Adrenal gland (tissue), 5 donors: ENCODE measurements around the gene LUC7L3.

Experiments
- CTCF ChIP-seq, 6 experiments: fragments of 450-650 bp in 4 of 6; fragments of 200-600 bp in 2 of 6; sonication (generic) in 1 of 6; IDR thresholded peaks; 1 replicate in 5 of 6; 2 replicates in 1 of 6; pipeline versions ENCODE4 v1.5.1 to v1.8.0; 2016 to 2021; ENCODE audit warnings: antibody characterized with exemption in 6 of 6, mild to moderate bottlenecking in 2 of 6, moderate library complexity in 1 of 6
- POLR2A ChIP-seq, 2 donors: fragments of 450-650 bp; IDR thresholded peaks; one replicate each; pipeline ENCODE4 v1.6.1; 2017; ENCODE audit warnings: antibody characterized with exemption in 2 of 2, mild to moderate bottlenecking in 2 of 2, moderate library complexity in 1 of 2
- donor health status: DM: no; HTN: no; CAD: no.

- TF ChIP-seq CTCF (IDR thresholded peaks at IDR 0.05) = no peak
- no peak for TF ChIP-seq POLR2A (IDR thresholded peaks at IDR 0.05)
Measured at GRCh38 chr17:50762177-50762576, 42.8 kb downstream of the LUC7L3 start.
